Motor neuron (in vitro differentiated cells): ENCODE measurements around the gene LAMB4. TPM values are rescaled to one million over a fixed set of nuclear protein-coding genes. Genes with fewer than 3 reads are reported as not detected.
A peak's percentile ranks its signal among the peaks of the same experiment; 100 is the strongest.

Source experiments
- ATAC-seq, 8 experiments: fragments of 200-7000 bp; cut with Tn5 transposase; replicated peaks in 6 of 8; 2 replicates each; pipeline ENCODE4 v1.8.0; 2021; ENCODE audit warnings: mild to moderate bottlenecking in 8 of 8, moderate library complexity in 8 of 8
- H3K27ac ChIP-seq, 2 donors: fragments of 250-450 bp; sonication (Bioruptor Pico); 2 replicates each; pipeline ENCODE4 v1.9.0; 2021; ENCODE audit warnings: antibody characterized with exemption in 2 of 2, mild to moderate bottlenecking in 2 of 2, moderate library complexity in 1 of 2
- H3K4me1 ChIP-seq, 2 donors: fragments of 250-450 bp; sonication (Bioruptor Pico); replicated peaks in 1 of 2; 2 replicates each; pipeline ENCODE4 v1.6.1; 2021; ENCODE audit warnings: antibody characterized with exemption in 2 of 2, mild to moderate bottlenecking in 2 of 2, moderate library complexity in 1 of 2
- H3K4me3 ChIP-seq, 5 donors: fragments of 250-450 bp; sonication (Bioruptor Pico); 2 replicates each; pipeline ENCODE4 v1.9.0; 2021; ENCODE audit warnings: antibody characterized with exemption in 5 of 5, mild to moderate bottlenecking in 5 of 5, moderate library complexity in 4 of 5
- WGBS, 10 experiments: fragments of 450-650 bp; shearing (Covaris generic); methylation state at CpG; one replicate each; pipeline ENCODE4 v1.0.0; 2022; 5-methylcytosine and 5-hydroxymethylcytosine counted together
- in situ Hi-C, 9 experiments: fragments of 400-800 bp; cut with MboI; loops; one replicate each; pipeline ENCODE4 v1.15.0; 2021; ENCODE audit warnings: low sequenced_read_pairs in 9 of 9, low pct_unique_long_range_greater_than_20kb in 2 of 9; ENCODE audit not compliant: unreplicated experiment in 9 of 9
- total RNA-seq, 8 experiments: library from RNA; unstranded; fragments of 300-600 nt; gene quantifications; 2 replicates each; pipeline versions ENCODE4 v1.2.3 to v1.2.4, GENCODE V29; 2022

Gene LAMB4
- total RNA-seq, 8 experiments from 2014 or later: 0.07 to 1.2 (median 0.56) TPM

DNA sequence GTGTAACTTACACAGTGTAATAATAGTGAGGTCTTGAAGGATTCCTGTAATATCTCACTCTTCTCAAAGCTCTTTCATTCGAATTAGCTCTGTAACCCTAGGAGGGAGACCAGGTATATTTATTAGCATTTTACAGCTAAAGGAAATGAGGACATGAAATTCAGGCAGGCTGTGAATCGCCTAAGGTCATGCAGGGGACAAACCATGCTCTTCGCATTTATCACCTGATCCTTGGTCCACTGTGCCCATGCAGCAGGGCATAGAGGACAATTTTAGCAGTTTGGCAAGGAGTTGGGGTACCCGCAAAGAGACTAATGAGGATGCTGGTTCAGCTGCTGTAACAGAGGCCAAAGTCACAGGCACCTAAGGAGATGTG, 112.4 kb downstream of the LAMB4 start:
- 54 to 100% (median 74%) methylated on average over 1 to 3 of the region's 4 CpGs; no CpG with 5 or more reads in 4 of the 10 experiments for WGBS, 10 experiments
- Histone ChIP-seq H3K4me1 (peaks cover 0 to 6% of the 10 kb centered on the region in 2 donors), H3K4me3 (no peak overlapping the region), H3K27ac (no peak overlapping the region)
- peak in 2 of 8 experiments; percentile 31 to 60 for ATAC-seq
- in situ Hi-C loops: no loop called here

DNA sequence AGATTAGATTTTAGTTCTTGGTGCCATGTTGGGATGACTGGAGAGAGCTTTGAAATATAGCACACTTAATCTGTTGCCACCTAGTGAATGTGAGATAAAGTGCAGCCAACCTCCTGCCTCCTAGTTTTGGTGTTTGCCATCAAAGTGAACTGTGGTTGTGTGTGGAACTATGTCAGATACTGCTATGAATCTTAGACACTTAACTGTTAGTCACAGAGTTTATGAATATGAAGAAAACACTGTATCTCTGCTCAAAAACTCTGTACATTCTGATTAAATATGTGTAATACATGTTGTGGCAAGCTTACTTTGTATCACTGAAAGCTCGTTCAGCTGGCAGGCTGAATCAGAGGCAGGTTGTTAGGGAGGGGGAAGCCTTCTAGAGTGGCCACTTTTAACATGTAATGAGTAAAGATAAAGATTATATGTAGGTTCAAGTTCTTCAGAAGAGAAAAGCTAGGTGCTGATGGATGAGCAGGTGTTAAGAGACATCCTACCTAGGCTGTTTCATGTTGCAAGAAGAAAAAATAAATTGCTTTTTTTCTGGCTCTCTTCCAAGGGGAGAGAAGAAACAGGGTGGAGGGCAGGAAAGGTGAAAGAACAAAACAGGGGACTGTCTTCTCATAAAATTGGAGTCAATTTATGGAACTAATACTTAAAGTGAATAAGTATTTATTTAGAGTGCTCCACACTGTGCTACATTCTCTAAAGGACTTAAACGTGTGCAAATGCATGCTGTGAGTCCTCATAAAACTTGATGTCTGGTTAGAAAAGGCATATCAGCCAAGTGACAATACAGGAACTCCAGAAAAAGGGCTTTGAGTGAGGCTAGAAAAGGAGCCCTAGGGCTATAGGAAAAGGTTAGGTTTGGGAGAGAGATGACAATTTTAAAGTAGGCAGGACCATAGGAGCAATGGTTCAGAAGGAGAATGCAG, 113.1 kb downstream of the LAMB4 start:
- no peak overlapping the region for H3K27ac ChIP-seq
- in situ Hi-C loops: no loop called here
- ATAC-seq: peak in 4 of 8 experiments; percentile 69 to 77 (median 73)
- H3K4me3 ChIP-seq: no peak overlapping the region
- peaks cover 0 to 6% of the 10 kb centered on the region in 2 donors for H3K4me1 ChIP-seq
- WGBS, 10 experiments: 31 to 100% (median 51%) methylated on average over 1 to 2 of the region's 2 CpGs; no CpG with 5 or more reads in 1 of the 10 experiments

DNA sequence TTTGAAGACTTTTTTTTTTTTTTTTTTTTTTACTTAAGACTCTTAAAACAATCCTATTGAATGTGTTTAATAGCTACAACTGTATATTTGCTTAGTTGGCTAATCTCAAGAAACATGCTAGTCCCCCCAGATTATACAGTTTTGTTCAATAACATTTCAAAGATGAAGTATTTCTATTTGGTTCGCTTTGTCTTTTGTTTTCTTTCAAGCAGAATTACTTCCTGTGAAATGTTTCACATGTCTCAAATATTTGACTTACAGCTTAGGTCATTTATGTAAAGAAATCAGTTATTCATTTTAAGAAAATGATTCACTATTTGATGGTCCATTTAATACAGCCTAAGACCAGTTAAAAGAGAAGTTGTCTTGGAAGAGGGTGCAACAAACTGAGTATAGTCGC, 114.4 kb downstream of the LAMB4 start:
- 75 to 100% (median 90%) methylated on average over 1 to 2 of the region's 2 CpGs; no CpG with 5 or more reads in 1 of the 10 experiments for WGBS, 10 experiments
- Histone ChIP-seq H3K4me3 (no peak overlapping the region), H3K4me1 (peaks cover 0 to 6% of the 10 kb centered on the region in 2 donors), H3K27ac (no peak overlapping the region)
- in situ Hi-C loops: no loop called here
- no peak for ATAC-seq

DNA sequence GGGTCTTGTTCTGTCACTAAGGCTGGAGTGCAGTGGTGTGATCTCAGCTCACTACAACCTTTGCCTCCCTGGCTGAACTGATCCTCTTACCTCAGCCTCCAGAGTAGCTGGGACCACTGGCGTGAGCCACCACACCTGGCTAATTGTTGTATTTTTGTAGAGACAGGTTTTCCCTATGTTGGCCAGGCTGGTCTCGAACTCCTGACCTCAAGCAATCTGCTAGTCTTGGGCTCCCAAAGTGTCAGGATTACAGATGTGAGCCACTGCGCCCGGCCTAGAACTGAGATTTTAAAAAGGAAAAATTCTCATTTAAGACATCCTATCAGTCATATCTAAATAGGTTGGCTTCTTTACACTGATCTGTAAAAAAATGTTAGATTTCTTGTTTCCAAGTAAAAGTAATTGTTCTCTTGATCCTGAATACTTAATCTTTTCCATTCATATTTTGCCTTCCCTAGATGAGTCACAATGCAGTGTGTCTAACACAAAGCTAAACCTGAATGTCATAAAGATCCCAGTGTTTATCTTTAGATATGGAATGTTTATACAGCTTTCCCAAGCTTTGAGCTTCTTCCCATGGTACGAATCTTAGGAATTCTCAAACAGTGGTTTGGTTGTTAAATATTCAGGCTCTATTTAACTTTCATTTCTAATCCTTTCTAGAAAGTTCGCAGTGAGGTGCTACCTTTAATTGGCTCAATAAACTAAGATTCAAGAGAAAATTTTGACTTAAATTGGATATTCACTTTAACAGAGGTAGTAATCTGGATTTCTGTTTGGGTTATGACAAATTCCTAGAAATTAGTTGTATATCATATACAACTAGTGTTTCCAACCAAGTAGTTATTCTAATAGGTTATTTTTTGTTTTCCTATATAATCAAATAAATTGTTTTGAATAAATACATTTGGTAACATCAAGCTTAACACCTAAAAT, 115.1 kb downstream of the LAMB4 start:
- in situ Hi-C loops: no loop called here
- no peak overlapping the region for H3K27ac ChIP-seq
- peak in 2 of 8 experiments; percentile 33 to 76 for ATAC-seq

DNA sequence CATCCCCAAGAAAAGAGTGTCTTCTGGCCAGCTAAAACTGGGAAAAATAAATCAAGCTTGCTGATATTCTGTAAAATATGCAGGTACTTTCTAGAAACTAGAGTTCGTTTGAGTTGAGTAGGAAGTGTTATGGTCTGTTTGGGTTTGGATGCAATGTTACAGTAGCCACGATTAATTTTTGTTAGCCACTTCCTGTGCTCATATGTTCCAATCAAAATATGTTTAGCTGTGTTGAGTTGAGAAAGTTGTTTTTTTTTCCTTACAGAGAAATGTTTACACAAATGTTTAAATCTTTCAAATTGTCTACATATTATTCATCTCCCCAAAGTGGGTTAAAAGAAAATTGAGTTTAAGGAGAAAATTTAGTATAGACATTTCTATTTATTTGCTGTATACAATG, 115.9 kb downstream of the LAMB4 start:
- 10 to 96% (median 67%) methylated on average over 1 to 2 of the region's 2 CpGs; no CpG with 5 or more reads in 4 of the 10 experiments for WGBS, 10 experiments
- in situ Hi-C loops: no loop called here

More for the DNA sequence above, 115.1 kb downstream of the LAMB4 start:
- 63 to 100% (median 91%) methylated on average over 1 to 6 of the region's 6 CpGs; no CpG with 5 or more reads in 1 of the 10 experiments for WGBS, 10 experiments
- Histone ChIP-seq H3K4me1 (peaks cover 0 to 6% of the 10 kb centered on the region in 2 donors), H3K4me3 (no peak overlapping the region)

DNA sequence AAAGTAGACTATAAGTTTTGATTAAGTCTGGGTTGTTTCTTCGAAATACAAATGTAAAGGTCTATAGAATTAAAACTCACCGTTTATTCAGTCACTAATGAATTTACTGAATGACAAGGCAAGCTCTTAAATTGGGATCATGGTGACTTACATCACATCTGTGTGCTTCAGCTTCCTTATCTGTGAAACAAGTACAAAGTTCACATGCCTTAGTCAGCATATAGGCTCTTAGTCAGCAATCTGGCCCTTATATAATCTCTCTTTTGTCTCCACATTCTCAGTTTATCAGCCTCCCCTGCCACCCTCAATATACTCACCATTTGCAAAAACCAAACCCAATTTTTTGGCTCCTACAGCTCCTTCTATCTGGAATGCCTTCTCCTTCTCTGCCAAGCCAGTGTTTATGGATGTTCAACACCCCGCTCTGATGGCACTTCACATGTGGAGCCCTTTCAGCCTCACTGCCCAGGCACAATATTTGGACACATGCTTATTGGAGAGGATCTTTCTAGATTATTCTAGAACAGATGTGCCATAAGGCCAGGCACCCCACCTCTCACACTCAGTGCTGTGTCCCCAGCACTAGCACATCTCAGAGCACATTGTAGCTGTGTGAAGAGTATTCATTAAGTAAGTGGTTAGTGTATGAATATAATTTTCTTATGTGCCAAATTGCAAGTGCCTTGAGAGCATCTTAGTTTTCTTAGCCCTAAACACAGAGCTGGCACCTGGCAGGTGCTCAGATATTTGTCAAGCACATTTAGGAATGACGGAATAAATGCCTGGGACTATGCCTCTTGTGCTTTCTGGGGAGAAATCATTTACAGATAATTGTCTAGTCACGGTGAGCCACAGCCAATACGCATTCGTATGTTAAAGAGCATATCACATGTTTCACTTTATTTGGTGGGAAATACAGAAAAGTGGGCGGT, 117.4 kb downstream of the LAMB4 start:
- in situ Hi-C loops: no loop called here
- no peak for ATAC-seq
- peaks cover 0 to 4% of the 10 kb centered on the region in 2 donors for H3K4me1 ChIP-seq
- no peak overlapping the region for H3K4me3 ChIP-seq
- H3K27ac ChIP-seq: no peak overlapping the region
- WGBS, 10 experiments: 64 to 90% (median 83%) methylated on average over 1 to 8 of the region's 8 CpGs; no CpG with 5 or more reads in 1 of the 10 experiments

More for the DNA sequence above, 115.9 kb downstream of the LAMB4 start:
- Histone ChIP-seq H3K27ac (no peak overlapping the region), H3K4me3 (no peak overlapping the region), H3K4me1 (peaks cover 0 to 6% of the 10 kb centered on the region in 2 donors)
- ATAC-seq: no peak

DNA sequence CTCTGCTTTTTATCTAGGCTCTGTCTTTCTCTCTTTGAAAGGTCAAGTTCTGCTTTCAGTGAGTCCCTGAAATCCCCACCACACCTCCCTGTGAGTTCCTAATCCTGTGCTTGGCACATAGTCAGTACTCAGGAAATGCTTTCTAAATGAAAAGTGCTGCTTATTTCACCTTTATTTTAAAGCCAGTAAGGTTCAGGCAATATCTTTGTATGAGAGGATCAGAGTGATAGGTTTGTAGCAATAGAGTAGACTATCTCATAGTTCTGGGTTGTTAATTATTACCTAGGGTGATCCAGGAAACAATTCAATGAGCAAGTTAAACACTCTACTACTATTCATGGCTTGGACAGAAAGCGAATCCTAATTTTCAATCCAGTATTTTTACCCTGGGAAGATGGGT, 119.8 kb downstream of the LAMB4 start:
- H3K27ac ChIP-seq: no peak overlapping the region
- WGBS, 10 experiments: 38 to 88% (median 72%) methylated on average over 1 of the region's 1 CpG; no CpG with 5 or more reads in 6 of the 10 experiments
- no peaks in the 10 kb centered on the region for H3K4me1 ChIP-seq
- ATAC-seq: no peak
- in situ Hi-C loops: no loop called here
- no peak overlapping the region for H3K4me3 ChIP-seq

DNA sequence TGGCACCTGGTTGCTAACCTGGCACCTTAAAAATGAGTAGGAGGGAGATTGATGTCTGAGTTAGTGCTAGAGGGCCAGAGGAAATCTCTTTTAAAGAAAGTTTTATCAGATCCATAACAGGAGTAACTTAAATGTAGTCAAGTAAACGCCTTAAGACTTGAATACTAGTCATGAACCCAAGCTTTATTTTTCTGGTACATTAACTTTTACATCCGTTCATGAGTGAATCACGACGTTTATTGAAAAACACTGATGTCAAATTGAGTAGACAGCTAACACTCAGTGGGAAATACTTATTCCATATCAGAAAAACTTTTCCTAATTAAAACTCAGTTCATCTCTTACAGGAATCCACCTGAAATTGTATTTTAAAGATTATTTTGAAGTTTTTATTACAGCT, 120.3 kb downstream of the LAMB4 start:
- 69 to 100% (median 89%) methylated on average over 1 to 4 of the region's 4 CpGs for WGBS, 10 experiments
- H3K4me1 ChIP-seq: no peaks in the 10 kb centered on the region
- in situ Hi-C loops: no loop called here

DNA sequence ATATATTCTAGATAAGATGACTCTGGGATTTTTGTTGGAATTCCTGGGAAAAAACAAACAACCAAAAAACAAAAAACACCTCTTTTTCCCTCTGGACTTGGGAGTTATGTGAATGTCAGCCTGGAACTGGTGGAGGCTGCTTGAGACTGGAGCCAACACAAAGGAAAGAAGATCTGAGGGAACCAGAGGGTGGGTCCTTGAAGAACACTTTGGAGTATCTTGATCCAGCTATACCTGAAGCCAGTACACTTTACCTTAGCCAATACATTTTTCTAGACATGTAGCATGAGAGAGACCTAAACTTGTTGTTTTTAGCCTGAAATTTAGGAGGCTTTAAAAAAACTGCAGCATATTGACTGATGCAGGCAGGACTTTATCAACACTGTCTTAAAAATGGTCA, 121.3 kb downstream of the LAMB4 start:
- Histone ChIP-seq H3K27ac (no peak overlapping the region), H3K4me1 (no peaks in the 10 kb centered on the region), H3K4me3 (no peak overlapping the region)
- in situ Hi-C loops: no loop called here
- no peak for ATAC-seq

More for the DNA sequence above, 120.3 kb downstream of the LAMB4 start:
- H3K4me3 ChIP-seq: no peak overlapping the region
- ATAC-seq: no peak
- H3K27ac ChIP-seq: no peak overlapping the region

DNA sequence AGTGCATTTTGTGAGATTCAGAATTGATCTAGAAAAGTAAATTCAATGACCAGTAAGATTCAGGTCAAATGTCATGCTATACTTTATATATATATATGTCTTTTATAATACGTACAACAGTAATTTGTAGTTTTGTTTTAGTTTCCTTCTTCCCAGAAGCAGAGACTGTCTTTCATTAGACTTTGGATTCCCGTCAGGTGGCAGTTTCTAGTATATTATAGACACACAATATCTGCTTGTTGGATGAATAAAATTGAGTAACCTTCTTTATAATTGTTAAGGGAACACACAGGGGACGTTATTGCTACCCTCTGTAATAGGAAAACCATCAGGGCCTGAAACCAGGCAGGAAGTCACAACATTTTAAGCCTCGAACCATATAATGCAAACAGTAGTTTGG, 121.9 kb downstream of the LAMB4 start:
- WGBS, 10 experiments: 61 to 100% (median 78%) methylated on average over 1 to 4 of the region's 4 CpGs
- in situ Hi-C loops: no loop called here
- Histone ChIP-seq H3K27ac (no peak overlapping the region), H3K4me1 (no peaks in the 10 kb centered on the region), H3K4me3 (no peak overlapping the region)
- no peak for ATAC-seq

DNA sequence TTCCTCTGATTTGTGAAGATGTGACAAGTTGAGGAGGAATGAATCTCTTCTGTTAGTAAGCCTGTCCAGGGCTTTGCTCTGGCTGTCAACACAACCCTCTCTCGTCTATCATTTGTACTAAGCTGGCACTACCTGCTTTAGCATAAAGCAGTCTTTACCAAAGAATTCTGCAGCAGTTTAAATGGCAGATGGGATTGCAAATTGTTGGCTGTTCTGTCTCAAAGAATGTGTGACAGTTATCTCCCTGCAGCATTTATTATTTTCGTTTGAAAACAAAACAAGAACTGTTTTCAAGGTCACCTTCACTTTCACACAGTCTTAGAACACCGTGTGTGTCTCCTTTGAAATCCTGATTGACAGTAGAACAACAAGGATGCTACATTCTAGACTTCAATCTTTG, 122.4 kb downstream of the LAMB4 start:
- no peak for ATAC-seq
- no peak overlapping the region for H3K4me3 ChIP-seq
- no peaks in the 10 kb centered on the region for H3K4me1 ChIP-seq
- no peak overlapping the region for H3K27ac ChIP-seq
- in situ Hi-C loops: no loop called here
- WGBS, 10 experiments: 0 to 67% (median 38%) methylated on average over 1 to 3 of the region's 3 CpGs; no CpG with 5 or more reads in 1 of the 10 experiments

DNA sequence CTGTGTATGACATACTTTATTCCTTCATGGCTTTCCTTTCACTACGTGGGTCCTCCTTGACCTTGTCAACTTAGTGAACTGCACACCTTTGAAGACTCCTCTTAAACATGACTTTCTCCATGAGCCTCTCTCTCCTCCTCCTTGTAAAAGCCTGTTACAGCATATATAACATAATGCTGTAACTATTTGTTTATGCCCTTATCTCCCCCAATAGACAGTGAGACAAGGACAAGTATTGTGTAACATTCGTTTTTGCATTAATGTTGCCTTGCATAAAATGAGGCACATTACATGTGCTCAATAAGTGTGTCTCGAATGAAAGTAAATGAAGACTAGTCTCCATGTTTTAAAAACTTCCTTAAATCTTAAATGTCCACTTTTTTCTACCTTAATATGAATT, 122.9 kb downstream of the LAMB4 start:
- no peak for ATAC-seq
- Histone ChIP-seq H3K4me3 (no peak overlapping the region), H3K27ac (no peak overlapping the region), H3K4me1 (no peaks in the 10 kb centered on the region)
- in situ Hi-C loops: no loop called here
- 39 to 94% (median 75%) methylated on average over 1 to 3 of the region's 3 CpGs for WGBS, 10 experiments
